Glomerular endothelial cell (primary cell): ENCODE results near the gene OR51V1. TPM values are rescaled to one million over a fixed set of nuclear protein-coding genes. Genes with fewer than 3 reads are reported as not detected.
"Not testable (repeated sequence)": the region's sequence is repeated elsewhere in the genome, so short reads cannot be mapped to it uniquely, and the experiment has no call there.

Experiments used
- DNase-seq: peaks from one replicate; pipeline ENCODE4 v3.0.0-alpha.2; 2011; ENCODE audit warnings: low read depth, low spot score; ENCODE audit errors: extremely low read depth
- total RNA-seq: library from RNA; depleted of rRNA; stranded (reverse); fragments of >200 nt; gene quantifications from 2 replicates; pipeline ENCODE4 v1.2.3, GENCODE V29; 2015

Gene OR51V1
- total RNA-seq, 1 donor from 2014 or later = not detected

GRCh38 chr11:5178046-5178837, 22.2 kb downstream of the OR51V1 start:
- no peak for DNase-seq

GRCh38 chr11:5174934-5175333, 25.5 kb downstream of the OR51V1 start:
- DNase-seq = no peak

- DNase-seq = no peak
Measured at GRCh38 chr11:5171856-5172255, 28.6 kb downstream of the OR51V1 start.

GRCh38 chr11:5165898-5166297, 34.6 kb downstream of the OR51V1 start:
- DNase-seq = not testable (repeated sequence)

- DNase-seq = not testable (repeated sequence)
Measured at GRCh38 chr11:5164807-5165206, 35.7 kb downstream of the OR51V1 start.

- not testable (repeated sequence) for DNase-seq
Measured at GRCh38 chr11:5161045-5161444, 39.4 kb downstream of the OR51V1 start.

- DNase-seq = not testable (repeated sequence)
Measured at GRCh38 chr11:5160217-5160616, 40.3 kb downstream of the OR51V1 start.

- DNase-seq = no peak
Measured at GRCh38 chr11:5159806-5160205, 40.7 kb downstream of the OR51V1 start.

GRCh38 chr11:5154657-5155056, 45.8 kb downstream of the OR51V1 start, which contains the start of gene OR52A1:
Gene OR52A1 (minus strand): TSS chr11:5154757. CDS start chr11:5152369, 2,388 bp downstream.
- DNase-seq = no peak

- no peak for DNase-seq
Measured at GRCh38 chr11:5153574-5154431, 46.7 kb downstream of the OR51V1 start.

GRCh38 chr11:5151713-5152153, 48.7 kb downstream of the OR51V1 start:
- no peak for DNase-seq

Other genes with a start within 250 kb of the OR51V1 start
- gene OR51A2, start 245.0 kb downstream of the OR51V1 start, total RNA-seq = not detected in 2 replicates
- gene OR51L1, start 205.8 kb downstream of the OR51V1 start, total RNA-seq = not detected in 2 replicates
- not detected in 2 replicates for gene OR52J3, start 154.2 kb downstream of the OR51V1 start, total RNA-seq
- not detected in 2 replicates for gene OR52E2, start 141.1 kb downstream of the OR51V1 start, total RNA-seq
- gene OR52E1, start 131.1 kb downstream of the OR51V1 start, total RNA-seq = not detected in 2 replicates
- not detected in 2 replicates for gene OR52A5, start 62.3 kb downstream of the OR51V1 start, total RNA-seq
- gene OR52A1, start 45.9 kb downstream of the OR51V1 start, total RNA-seq = not detected in 2 replicates
- not detected in 2 replicates for gene HBB, start 26.4 kb upstream of the OR51V1 start, total RNA-seq
- not detected in 2 replicates for gene HBD, start 33.8 kb upstream of the OR51V1 start, total RNA-seq
- not detected in 2 replicates for gene HBG1, start 49.2 kb upstream of the OR51V1 start, total RNA-seq
- not detected in 2 replicates for gene HBG2, start 54.1 kb upstream of the OR51V1 start, total RNA-seq
- not detected in 2 replicates for gene HBE1, start 69.3 kb upstream of the OR51V1 start, total RNA-seq
- gene OR51B4, start 101.3 kb upstream of the OR51V1 start, total RNA-seq = not detected in 2 replicates
- not detected in 2 replicates for gene OR51B2, start 123.6 kb upstream of the OR51V1 start, total RNA-seq
- gene OR51B5, start 142.8 kb upstream of the OR51V1 start, total RNA-seq = not detected in 2 replicates
- not detected in 2 replicates for gene OR51B6, start 150.8 kb upstream of the OR51V1 start, total RNA-seq
- gene OR51M1, start 183.1 kb upstream of the OR51V1 start, total RNA-seq = not detected in 2 replicates
- gene OR51Q1, start 221.4 kb upstream of the OR51V1 start, total RNA-seq = not detected in 2 replicates
- not detected in 2 replicates for gene OR51I1, start 240.8 kb upstream of the OR51V1 start, total RNA-seq
- gene OR51I2, start 248.6 kb upstream of the OR51V1 start, total RNA-seq = not detected in 2 replicates